Activated CD4-positive, alpha-beta T cell treated with anti-CD3 and anti-CD28 coated beads, Interleukin-2, amount 50 U/mL, for 16 hours (primary cell): ENCODE results near the gene RBAK.
A peak's percentile ranks its signal among the peaks of the same experiment; 100 is the strongest.
"Not testable (repeated sequence)": the region's sequence is repeated elsewhere in the genome, so short reads cannot be mapped to it uniquely, and the experiment has no call there.

Source experiments
- DNase-seq: peaks from one replicate; pipeline ENCODE4 v3.0.0-alpha.2; 2020

RBAK gene

GRCh38 chr7:5045558-5046396, at the start of gene RBAK:
TSS of gene RBAK (plus strand) at chr7:5045860. CDS start at chr7:5048077, 2,217 bp downstream.
- DNase-seq, result peak; percentile 95

DNA sequence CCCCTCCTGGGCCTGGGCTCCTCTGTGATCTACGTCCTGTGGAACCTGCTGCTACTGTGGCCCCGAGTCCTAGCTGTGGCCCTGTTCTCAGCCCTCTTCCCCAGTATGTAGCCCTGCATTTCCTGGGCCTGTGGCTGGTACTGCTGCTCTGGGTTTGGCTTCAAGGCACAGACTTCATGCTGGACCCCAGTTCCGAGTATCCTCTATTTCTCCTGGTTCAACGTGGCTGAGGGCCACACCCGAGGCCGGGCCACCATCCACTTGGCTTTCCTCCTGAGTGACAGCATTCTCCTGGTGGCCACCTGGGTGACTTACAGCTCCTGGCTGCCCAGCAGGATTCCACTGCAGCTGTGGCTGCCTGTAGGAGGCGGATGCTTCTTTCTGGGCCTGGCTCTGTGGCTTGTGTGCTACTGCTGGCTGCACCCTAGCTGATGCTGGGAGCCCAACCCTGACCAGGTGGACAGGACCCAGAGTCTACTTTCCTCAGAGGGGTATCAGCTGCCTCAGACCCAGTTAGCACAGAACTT, 48.9 kb upstream of the RBAK start:
- DNase-seq, result no peak

- no peak for DNase-seq
Observed at GRCh38 chr7:4998244-4998643, 47.4 kb upstream of the RBAK start.

GRCh38 chr7:4998910-4999309, 46.8 kb upstream of the RBAK start:
- DNase-seq, result no peak

GRCh38 chr7:4999369-4999950, 46.2 kb upstream of the RBAK start:
- DNase-seq, result no peak

- DNase-seq, result no peak
Observed at GRCh38 chr7:5001003-5001402, 44.7 kb upstream of the RBAK start.

DNA sequence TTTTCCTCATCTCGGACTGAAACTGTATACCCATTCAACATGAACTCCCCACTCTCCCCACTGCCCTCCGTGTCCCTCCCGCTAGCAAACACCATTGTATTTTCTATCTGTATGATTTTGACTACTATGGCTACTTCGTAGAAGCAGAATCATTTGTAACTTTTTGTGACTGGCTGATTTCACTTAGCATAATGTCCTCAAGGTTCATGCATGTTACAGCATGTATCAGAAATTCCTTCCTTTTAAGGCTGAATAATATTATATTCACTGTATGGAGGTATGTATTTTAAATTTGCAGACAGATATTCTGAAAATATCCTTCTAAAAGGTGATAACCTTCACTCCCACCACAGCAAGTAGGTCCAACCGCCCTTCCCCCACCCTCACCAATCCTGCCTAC, 43.7 kb upstream of the RBAK start:
- no peak for DNase-seq

- DNase-seq, result no peak
Observed at GRCh38 chr7:5005066-5005465, 40.6 kb upstream of the RBAK start.

DNA sequence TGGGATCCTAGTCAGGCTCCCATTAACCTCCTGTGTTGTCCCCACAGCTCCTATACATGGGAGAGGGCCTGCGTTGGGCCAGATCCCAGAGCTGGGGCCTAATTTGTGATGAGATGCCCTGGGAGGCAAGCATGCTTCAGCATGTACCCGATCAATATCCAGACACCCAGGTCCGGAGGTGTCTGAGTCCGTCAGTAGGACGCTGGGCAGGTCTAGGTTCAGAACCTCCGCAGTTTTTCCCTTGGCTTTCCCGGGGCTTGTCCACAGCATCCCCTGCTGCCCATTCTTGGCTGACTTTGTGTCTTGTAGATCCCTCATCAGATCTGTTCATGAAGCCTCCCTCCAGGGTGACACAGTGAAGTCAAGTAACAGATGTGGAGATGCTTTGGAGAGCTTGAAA, 32.7 kb upstream of the RBAK start:
- no peak for DNase-seq

GRCh38 chr7:5015936-5016335, 29.7 kb upstream of the RBAK start:
- DNase-seq, result not testable (repeated sequence)

DNA sequence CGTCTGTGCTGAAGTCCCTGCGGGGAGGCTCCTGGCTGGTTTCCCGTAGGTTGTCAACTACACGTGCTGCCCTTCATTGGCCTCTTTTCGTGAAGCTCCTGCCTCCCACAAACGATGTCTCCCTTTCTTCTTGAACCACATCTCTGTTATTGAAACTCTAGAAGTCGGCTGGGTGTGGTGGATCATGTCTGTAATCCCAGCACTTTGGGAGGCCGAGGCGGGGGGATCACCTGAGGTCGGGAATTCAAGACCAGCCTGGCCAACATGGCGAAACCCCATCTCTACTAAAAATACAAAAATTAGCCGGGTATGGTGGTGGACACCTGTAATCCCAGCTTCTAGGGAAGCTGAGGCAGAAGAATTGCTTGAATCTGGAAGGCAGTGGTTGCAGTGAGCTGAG, 28.0 kb upstream of the RBAK start:
- DNase-seq, result not testable (repeated sequence)

GRCh38 chr7:5020098-5020497, 25.6 kb upstream of the RBAK start:
- DNase-seq, result no peak

- DNase-seq, result not testable (repeated sequence)
Observed at GRCh38 chr7:5020976-5021550, 24.6 kb upstream of the RBAK start.

GRCh38 chr7:5023626-5024025, 22.0 kb upstream of the RBAK start:
- DNase-seq, result not testable (repeated sequence)

DNA sequence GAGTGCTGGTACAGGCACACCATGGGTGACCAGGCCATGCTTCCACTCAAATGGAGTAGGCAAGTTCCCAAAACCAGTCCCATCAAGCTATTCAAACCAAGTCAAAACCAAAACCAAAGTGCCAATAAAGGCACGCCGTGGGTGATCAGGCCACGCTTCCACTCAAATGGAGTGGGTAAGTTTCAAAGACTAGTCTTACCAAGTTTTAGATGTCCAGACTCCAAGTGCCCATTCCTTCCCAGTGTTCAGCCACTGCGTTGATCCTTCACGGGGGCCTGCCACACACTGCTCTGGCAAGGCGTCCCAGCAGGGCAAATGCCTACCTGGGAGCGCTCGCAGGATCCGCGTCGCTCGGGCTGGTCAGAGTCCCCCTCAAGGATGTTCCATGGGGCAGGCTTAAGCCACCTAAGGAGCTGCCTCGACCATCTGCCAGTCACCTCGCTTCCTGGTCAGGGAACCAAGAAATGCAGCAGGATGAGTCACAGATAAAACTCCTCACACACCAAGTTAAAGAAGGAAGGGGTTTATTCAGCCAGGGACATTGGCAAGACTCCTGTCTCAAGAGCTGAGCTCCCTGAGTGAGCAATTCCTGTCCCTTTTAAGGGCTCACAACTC, 17.8 kb upstream of the RBAK start:
- not testable (repeated sequence) for DNase-seq

DNA sequence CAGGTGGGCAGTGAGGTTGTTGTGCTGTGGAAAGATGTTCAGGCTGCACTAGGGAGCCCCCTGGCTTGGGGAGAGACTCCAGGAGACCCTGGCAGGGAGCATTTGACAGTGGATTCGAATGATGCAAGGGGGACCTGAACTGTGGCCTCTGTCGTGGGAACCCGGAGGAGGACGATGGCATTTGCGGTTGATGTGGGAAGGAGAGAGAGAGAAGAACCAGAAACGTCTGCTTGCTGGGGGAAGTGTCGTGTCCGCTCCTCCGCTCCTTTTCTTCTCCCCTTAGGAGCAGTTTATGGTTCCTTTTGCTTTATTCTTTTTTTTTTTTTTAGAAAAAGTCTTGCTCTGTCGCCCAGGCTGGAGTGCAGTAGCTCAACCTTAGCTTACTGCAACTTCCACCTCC, 12.5 kb upstream of the RBAK start:
- DNase-seq, result not testable (repeated sequence)

DNA sequence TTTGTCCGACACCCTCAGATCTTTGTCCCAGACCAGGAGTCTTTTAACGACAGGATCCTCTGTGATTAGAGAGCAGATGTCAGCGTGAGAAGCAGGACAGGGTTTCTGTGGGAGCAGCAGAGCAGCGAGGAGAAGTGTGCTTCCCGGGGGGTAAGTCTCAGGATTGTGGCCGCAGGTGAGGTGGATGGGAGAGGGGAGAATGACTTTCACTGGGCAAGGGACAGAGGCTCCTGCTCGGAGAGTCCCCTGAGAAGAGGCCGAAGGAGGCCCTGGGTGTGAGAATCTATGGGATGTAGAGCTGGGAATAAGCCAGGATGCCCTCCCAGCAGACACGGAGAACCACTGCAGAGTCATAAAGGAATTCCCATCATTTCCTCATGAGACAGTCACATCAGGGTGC, 10.4 kb upstream of the RBAK start:
- DNase-seq, result no peak

- DNase-seq, result no peak
Observed at GRCh38 chr7:5036446-5036845, 9.2 kb upstream of the RBAK start.

DNA sequence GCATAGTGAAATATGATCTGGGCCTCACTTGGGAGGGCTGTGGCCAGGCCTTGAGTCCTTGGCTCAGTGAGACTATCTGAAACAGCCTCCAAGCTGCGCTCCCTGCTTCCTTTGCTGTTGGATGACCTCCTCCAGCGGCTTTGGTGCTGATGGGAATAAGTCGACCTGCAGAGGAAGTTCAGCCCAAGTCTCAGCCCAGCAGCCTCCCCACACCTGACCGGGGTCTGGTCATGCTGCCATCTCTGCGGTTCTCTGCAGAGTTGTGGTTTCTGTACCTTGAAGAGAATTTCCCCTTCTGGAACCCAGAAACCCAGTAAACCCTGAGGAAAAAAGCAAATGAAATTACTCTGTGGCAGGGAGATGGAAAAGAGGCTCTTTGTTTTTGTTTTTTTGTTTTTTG, 4.6 kb upstream of the RBAK start:
- DNase-seq, result no peak

GRCh38 chr7:5043661-5044060, 2.0 kb upstream of the RBAK start:
- DNase-seq, result no peak

DNA sequence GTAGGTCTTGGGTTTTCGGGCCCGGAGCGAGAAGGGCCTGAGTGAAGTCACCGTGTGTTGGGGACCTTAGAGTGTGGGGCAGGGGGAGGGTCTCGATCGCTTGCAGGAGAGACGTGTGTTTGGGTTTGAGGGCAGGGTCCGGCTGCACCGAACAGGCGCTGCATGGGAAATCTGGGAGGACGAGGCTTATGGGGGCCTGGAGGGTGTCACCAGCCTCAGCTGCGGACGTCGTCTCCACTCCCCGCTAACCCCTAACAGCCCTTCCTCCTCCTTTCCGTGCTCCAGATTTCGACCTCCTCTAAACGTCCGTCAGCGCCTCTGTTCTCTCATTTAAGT, 705 bp downstream of the RBAK start:
- peak; percentile 14 for DNase-seq

DNA sequence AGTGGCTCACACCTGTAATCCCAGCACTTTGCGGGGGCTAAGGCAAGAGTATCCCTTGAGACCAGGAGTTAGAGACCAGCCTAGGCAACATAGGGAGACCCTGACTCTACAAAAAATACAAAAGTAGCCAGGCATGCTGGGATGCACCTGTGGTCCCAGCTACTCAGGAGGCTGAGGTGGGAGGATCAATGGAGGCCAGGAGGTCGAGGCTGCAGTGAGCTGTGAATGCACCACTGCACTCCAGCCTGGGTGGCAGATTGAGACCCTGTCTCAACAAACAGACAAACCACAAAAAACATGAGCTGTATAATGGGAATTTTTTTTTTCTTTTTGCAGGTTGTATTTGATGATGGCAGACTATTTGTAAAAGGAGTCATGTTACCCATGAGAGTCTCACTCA, 1.5 kb downstream of the RBAK start:
- DNase-seq, result not testable (repeated sequence)

DNA sequence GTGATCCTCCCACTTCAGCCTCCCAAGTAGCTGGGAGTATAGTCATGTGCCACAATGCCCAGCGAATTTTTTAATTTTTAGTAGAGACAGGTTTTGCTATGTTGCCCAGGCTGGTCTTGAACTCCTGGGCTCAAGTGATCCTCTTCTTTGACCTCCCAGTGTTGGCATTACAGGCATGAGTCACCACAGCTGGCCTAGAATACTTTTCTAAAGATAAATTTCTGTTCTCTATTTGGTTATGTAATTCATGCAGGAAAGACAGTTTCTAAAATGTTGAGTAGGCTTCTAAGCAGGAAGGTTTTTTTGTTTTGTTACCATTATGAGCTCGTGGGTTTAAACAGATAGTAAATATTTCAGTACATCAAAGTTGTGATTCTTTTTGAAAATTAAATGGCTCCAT, 5.0 kb downstream of the RBAK start:
- DNase-seq, result no peak

GRCh38 chr7:5051731-5052130, 6.1 kb downstream of the RBAK start:
- not testable (repeated sequence) for DNase-seq
